RKO (cell line): ENCODE measurements around the gene GPX4.

Experiments
- DNase-seq: peaks from one replicate; pipeline ENCODE4 v3.0.0-alpha.2; 2016; ENCODE audit warnings: low spot score

Gene GPX4

GRCh38 chr19:1068009-1069001 is 35.5 kb upstream of the GPX4 start:
- no peak for DNase-seq

DNA sequence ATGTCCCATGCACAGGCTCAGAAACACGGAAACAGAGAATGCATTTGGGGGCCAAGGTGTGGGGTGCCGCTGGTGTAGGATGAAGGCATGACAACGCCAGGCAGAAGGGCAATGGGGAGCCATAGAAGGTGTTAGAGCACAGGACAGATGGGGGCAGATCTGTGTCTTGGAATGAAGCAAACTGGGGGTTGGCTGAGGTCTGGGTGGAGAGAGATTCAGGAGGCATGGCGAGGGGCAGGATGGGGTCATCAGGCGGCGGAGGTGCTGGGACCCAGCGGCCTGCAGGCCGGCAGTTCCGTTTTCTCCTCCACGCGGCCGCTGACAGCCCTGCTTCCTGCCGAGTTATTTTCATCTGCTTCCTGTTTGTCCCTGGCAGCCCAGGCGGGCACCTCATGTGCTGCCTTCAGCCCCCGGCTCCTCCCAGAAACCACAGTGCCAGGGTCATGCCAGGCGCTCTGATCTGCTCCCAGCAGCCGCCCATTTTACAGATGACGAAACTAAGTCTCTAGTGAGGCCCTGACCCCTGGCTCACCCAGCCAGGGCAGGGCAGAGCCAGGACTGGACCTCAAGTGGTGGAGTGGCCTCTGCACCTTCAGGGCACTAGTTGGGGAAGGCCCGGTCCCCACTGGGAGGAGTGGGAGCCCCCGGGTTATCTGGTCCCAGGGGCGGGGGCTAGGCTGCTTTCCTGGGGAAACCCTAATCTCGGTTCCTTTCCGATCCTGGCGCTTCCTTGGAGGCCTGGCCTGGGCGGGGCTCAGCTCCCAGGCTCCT is 34.6 kb upstream of the GPX4 start:
- DNase-seq = no peak

GRCh38 chr19:1070576-1070930 is 33.2 kb upstream of the GPX4 start:
- no peak for DNase-seq

DNA sequence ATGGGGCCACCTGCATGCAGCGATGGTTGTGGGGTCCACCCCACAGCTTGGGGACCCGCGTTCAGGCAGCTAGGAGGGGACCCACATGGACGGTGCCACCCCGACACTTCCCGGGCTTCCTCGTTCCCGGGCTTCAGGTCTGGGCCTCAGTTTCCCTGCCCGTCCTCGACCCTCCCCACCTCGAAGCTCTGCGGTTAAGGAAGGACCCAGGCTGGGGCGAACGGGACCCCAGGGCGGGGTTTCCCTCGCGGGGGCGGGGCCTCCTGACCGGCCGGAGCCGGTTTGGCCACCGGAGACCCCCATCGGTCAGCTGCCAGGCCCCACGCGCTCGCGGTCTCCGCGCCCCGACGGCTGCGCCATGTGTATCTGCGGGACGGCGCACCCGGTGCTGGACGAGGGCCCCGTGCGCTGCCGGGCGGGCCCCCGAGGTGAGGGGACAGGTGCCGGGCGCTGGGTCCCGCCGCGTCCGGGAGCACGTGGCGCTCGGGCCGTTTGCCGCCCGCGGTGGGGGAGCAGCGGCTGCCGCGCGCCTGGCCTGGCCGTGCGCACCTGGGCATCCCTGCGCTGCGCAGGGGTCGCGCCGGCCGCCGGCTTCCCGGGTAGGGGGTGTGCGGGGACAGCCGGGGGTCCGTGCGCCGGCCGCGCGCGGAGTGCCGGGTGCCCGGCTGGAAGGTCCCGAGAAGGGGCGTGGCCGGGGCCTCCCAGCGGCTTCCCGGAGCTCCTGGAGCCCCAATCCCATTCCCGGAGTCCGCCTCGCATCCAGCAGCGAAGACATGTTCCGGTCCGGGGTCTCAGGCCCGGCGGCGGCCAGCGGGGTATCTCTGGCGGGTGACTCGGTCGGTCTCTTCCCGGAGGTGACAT is 32.6 kb upstream of the GPX4 start:
- no peak for DNase-seq

- DNase-seq = no peak
Observed at GRCh38 chr19:1072371-1073015, 31.3 kb upstream of the GPX4 start.

DNA sequence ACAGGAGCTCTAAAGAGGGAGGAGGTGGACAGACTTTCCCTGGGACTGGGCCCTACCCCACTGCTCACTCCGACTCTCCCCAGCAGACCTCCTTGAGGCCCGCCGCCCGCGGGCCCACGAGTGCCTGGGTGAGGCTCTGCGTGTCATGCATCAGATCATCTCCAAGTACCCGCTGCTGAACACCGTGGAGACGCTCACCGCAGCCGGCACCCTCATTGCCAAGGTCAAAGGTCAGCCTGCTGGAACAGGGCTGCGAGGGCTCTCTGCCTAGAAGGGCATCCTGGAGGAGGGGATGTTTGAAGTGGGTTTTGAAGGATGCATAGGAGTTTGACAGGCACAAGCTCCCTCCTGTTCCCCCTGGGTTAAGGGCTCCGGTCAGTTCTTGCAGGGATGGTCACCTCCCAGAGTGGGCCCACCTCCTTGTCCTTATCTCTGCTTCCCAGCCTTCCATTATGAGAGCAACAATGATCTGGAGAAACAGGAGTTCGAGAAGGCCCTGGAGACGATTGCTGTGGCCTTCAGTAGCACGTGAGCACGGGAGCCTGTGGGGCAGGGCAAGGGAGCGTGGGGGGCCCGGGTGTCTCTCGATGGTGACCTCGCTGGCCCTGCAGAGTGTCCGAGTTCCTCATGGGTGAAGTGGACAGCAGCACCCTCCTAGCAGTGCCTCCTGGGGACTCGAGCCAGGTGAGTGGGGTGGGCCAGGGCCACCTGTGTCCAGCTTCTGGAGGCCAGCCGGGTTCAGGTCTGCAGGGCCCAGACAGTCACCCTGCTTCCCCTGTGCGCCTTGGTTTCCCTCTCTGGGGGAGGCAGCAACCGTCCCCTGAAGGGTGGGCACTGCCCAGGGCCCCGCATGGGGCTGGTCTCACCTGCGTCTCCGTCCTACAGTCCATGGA is 30.5 kb upstream of the GPX4 start:
- DNase-seq = no peak

- no peak for DNase-seq
Observed at GRCh38 chr19:1073956-1074517, 29.8 kb upstream of the GPX4 start.

DNA sequence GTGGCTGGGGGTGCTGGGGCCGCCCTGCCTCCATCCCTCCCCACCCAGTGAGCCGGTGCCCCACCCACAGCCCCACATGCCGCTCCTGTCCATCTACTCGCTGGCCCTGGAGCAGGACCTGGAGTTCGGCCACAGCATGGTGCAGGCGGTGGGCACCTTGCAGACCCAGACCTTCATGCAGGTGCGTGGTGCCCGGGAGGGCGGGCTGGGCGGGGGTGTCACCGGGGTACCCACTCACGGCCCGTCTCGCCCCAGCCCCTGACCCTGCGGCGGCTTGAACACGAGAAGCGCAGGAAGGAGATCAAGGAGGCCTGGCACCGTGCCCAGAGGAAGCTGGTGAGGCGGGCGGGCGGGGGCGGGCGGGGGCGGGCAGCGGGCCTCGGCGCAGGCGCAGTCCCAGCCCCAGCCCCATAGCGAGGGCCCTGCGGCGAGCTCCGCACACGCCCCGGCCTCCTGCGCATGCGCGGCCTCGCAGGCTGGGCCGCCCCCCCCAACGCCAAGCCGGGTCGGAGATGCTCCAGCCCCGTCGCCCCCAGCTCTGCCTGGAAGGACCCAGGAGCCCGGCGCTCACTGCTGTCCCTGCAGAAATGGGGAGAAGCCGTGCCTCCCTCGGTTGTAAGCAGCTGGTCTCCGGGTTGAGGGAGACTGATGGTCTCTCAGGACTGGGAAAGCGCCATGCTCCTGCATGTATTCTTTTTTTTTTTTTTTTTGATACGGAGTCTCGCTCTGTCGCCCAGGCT is 29.1 kb upstream of the GPX4 start:
- no peak for DNase-seq

DNA sequence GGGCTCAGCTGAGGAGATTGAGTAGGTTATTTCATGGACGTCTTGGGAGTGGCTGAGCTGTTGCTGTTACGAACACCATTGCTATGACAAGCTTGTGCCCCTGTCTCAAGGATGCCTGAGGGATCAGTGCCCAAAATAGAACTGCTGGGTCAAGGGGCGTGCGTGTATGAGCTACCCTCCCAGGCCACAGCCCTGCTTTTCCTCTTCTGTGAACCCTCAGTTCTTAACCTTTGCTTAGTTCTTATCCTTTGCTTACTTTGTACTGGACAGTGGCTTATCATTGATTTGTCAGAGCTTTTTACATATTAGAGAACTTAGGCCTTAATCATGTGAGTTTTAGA is 27.8 kb upstream of the GPX4 start:
- DNase-seq = no peak

DNA sequence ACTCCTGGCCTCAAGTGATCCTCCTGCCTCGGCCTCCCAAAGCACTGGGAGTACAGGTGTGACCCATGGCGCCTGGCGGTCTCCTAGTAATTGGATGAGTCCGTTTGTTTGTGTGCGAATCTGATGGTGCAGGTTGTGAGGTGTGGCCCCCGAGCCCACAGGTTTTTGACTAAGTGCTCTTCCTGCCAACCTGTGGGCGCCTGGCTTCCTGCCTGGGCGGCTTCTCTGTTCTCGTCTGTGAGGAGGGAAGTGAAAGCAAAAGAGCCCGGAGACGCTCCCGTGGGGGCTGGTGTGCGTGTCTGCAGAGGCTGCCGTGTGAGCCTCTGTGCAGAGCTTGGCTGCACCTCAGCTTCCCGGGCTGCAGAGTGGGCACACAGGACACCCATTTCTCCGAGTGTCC is 26.8 kb upstream of the GPX4 start:
- no peak for DNase-seq

- no peak for DNase-seq
Observed at GRCh38 chr19:1079566-1080111, 24.2 kb upstream of the GPX4 start.

DNA sequence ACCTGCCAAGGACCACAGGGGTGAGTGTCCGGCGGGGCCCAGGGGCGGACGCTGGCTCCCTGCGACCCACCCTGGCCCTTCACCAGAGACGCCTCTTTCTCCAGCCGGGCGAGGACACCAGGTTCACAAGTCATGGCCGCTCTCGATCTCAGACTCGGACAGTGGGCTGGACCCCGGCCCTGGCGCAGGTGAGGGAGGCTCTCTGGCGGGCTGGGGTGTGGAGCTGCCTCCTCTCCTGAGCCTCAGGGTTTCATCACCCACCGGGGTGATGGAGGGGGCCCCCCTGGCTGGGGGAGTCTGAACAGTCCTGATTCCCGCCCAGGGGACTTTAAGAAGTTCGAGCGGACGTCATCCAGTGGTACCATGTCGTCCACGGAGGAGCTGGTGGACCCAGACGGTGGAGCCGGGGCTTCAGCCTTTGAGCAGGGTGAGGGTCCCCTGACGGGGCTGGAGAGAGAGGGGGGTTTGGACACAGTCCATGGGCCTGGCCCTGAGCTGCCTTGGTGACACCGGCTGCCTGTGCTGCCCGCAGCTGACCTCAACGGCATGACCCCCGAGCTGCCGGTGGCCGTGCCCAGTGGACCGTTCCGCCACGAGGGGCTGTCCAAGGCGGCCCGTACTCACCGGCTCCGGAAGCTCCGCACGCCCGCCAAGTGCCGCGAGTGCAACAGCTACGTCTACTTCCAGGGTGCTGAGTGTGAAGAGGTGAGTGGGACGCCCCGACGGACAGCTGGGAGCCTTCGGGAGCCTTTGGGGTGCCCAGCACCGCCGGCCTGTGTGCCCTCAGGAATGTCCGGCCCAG is 23.2 kb upstream of the GPX4 start:
- DNase-seq = no peak

DNA sequence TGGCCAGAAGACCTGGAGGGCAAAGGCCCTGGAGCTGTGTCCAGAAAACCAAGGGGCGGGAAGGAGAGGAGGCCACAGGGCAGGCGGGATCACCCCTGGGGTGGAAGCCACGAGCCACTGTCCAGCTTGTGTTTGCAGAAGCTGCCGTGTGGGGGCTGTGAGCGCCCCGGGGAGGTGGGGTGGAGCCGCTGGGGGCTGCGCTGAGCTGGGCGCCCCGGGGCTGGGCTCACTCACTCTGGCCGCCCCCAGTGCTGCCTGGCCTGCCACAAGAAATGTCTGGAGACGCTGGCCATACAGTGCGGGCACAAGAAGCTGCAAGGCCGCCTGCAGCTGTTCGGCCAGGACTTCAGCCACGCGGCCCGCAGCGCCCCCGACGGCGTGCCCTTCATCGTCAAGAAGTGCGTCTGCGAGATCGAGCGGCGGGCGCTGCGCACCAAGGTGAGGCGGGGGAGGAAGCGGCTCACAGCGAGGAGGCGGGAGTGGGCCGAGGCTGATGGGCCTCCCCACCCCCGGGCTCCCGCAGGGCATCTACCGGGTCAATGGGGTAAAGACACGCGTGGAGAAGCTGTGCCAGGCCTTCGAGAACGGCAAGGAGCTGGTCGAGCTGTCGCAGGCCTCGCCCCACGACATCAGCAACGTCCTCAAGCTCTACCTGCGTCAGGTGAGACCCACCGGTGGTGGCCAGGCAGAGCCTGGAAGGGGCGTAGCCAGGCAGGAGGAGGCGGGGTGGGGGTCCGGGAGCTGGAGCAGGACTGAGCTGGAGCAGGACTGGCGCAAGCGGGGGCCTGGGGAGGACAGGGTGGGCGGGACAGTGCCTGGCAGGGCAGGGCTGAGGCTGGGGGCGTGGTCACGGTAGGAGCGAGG is 22.3 kb upstream of the GPX4 start:
- no peak for DNase-seq

DNA sequence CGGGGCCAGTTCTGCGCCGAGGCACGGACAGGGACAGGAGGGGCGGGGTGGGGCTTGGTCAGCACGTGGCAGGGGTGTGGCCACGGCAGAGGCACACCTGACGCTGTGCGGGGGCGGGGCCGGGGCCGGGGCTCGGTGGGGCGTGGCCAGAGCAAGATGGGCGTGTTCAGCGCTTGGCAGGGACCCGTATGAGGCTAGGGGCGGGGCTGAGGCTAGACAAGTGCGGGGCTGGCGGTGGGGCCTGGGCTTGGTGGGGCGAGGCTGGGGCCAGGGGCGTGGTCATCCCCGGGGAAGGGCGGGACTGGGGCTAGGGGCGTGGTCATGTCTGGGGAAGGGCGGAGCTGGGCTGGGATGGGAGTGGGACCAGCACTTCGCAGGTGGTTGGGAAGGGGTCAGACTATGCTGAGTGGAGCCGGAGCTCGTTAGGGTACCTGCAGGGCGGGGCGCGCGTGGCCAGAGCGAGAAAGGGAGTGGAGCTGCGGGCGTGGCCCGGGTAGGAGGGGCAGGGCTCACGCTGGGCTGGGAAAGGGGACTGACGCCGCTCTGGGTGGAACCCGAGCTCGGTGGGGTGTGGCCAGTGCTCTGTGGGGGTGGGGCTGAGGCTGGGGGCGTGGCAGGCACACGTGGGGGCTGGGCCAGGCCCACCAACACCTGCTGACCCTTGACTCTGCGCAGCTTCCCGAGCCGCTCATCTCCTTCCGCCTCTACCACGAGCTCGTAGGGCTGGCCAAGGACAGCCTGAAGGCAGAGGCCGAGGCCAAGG is 21.4 kb upstream of the GPX4 start:
- no peak for DNase-seq

DNA sequence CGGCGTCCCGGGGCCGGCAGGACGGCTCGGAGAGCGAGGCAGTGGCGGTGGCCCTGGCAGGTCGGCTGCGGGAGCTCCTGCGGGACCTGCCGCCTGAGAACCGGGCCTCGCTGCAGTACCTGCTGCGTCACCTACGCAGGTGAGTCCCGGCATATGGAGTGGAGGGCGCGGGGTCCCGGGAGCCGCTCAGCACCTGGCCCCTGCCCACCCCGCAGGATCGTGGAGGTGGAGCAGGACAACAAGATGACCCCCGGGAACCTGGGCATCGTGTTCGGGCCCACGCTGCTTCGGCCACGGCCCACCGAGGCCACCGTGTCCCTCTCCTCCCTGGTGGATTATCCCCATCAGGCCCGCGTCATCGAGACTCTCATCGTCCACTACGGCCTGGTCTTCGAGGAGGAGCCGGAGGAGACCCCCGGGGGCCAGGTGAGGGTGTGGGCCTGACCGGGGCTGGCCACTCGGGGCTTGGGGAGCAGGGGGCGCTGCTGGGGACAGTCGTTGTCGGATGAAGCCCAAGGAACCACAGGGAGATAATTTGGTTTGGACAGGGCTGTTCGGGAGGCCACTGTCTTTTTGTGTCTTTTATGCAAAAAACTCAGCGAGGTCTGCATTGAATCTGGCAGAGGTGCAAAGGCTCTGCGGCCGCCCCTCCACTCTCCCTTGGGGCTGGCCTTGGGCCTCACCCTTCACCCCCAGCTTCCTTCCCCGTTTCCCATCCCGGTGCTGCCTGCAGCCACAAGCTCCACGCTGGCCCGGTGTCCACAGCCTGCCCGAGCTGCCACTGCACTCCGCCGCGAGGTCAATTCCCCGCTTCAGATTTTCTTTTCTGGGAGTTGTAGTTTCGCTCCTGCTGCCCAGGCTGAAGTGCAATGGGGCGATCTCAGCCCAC is 20.6 kb upstream of the GPX4 start:
- no peak for DNase-seq
